Esophagus (tissue), 2 donors: ENCODE data around the gene PHACTR2. TPM values are rescaled to one million over a fixed set of nuclear protein-coding genes. Genes with fewer than 3 reads are reported as not detected.

Experiments
- H3K27ac ChIP-seq, 2 donors: one replicate each; pipeline ENCODE4 v1.5.1; 2013; ENCODE audit warnings: low read depth in 2 of 2, mild to moderate bottlenecking in 2 of 2, inconsistent platforms in 1 of 2, low read length in 1 of 2, moderate library complexity in 1 of 2
- H3K27me3 ChIP-seq, 2 donors: one replicate each; pipeline ENCODE4 v1.6.1; 2013; ENCODE audit warnings: low read length in 2 of 2, control low read depth in 1 of 2, mild to moderate bottlenecking in 1 of 2; ENCODE audit not compliant: insufficient read depth in 2 of 2, control insufficient read depth in 1 of 2
- H3K36me3 ChIP-seq, 2 donors: one replicate each; pipeline ENCODE4 v1.6.1; 2013; ENCODE audit warnings: low read length in 1 of 2; ENCODE audit not compliant: control insufficient read depth in 2 of 2, insufficient read depth in 2 of 2
- H3K4me1 ChIP-seq, 2 donors: one replicate each; pipeline ENCODE4 v1.6.1; 2013; ENCODE audit warnings: low read length in 1 of 2; ENCODE audit not compliant: control insufficient read depth in 2 of 2, insufficient read depth in 2 of 2
- H3K4me3 ChIP-seq, 2 donors: one replicate each; pipeline ENCODE4 v1.5.1; 2013; ENCODE audit warnings: low read length in 2 of 2, mild to moderate bottlenecking in 2 of 2, low read depth in 1 of 2, moderate library complexity in 1 of 2
- H3K9me3 ChIP-seq, 2 donors: one replicate each; pipeline ENCODE4 v1.6.1; 2013; ENCODE audit warnings: mild to moderate bottlenecking in 2 of 2, low read depth in 1 of 2, low read length in 1 of 2, moderate library complexity in 1 of 2; ENCODE audit not compliant: control insufficient read depth in 2 of 2, insufficient read depth in 1 of 2
- WGBS, 2 donors: extraction: QIAGEN DNeasy Blood & Tissue Kit; methylation state at CpG; one replicate each; pipeline ENCODE4 v1.1.7; 2013; 5-methylcytosine and 5-hydroxymethylcytosine counted together
- polyA plus RNA-seq, 2 donors: library from polyadenylated mRNA; stranded (reverse); fragments of 200-250 nt; gene quantifications; one replicate each; pipeline ENCODE4 v1.2.3, GENCODE V29; 2013
- donor health status: healthy with polysubstance abuse.
- donor health status: Bipolar disorder and iron deficiency.

The PHACTR2 gene
- polyA plus RNA-seq, 2 donors: 12.3 to 13.2 TPM

DNA sequence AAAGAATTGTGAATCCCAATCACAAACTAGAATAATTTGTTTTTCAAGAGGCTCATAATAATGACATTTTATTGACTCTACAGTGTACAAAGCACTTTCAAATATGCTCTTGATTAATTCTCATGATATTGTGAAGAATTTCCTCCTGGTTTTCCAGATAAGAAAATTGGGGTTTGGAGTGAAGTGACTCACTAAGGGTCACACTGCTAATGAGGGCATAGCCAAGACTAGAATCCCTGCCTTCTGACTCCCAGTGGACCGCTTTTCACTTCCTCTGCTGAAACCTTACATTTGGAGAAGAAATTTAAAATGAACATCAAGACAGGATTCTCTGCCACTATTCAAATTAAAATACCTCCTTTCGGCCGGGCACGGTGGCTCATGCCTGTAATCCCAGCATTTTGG, 127.1 kb downstream of the PHACTR2 start:
- Histone ChIP-seq H3K4me1 (no peaks in the 10 kb centered on the region), H3K4me3 (no peak overlapping the region), H3K27me3 (no peaks in the 10 kb centered on the region), H3K27ac (no peak overlapping the region), H3K9me3 (no peaks in the 10 kb centered on the region), H3K36me3 (peaks cover 2 to 3% of the 10 kb centered on the region in 2 donors)
- WGBS, 2 donors: 73 to 76% methylated on average over 4 of the region's 4 CpGs

- H3K36me3 ChIP-seq: peaks cover 2 to 3% of the 10 kb centered on the region in 2 donors
- no peak overlapping the region for H3K27ac ChIP-seq
- H3K9me3 ChIP-seq: no peaks in the 10 kb centered on the region
- 85 to 89% methylated on average over 8 of the region's 8 CpGs for WGBS, 2 donors
- H3K4me1 ChIP-seq: no peaks in the 10 kb centered on the region
- no peaks in the 10 kb centered on the region for H3K27me3 ChIP-seq
- H3K4me3 ChIP-seq: no peak overlapping the region
Measured at GRCh38 chr6:143806282-143807102, 128.7 kb downstream of the PHACTR2 start.

DNA sequence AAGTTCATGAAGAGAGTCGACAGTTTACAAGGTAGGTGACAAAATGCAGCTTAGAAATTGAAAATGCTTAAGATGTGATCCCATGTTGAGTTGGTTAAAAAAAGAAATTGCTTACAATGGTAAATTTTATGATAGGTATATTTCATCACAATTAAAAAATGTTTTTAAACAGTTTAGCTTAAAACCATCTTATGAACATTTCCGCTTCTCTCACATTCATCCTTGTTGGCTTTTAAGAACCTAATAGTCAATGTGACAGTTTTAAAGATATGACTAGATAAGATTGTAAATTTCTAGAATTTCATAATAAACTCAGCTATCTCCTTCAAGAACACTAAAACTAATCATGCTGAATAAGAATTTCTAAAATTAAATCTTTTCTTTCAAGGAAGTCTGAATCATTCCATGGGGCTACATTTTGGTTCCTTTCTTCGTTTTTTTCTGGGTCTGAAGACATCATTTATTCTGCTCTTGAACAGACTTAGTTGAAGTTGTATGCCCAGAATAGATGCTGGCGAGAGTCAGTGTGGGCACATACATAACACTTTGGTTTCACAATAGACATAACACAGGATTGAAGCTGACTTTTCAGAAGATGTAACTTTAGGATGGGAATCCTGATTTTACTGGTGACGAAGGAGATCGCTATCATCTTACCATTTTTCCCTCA, 129.5 kb downstream of the PHACTR2 start:
- Histone ChIP-seq H3K9me3 (no peaks in the 10 kb centered on the region), H3K27ac (no peak overlapping the region), H3K27me3 (no peaks in the 10 kb centered on the region), H3K36me3 (peaks cover 2 to 3% of the 10 kb centered on the region in 2 donors), H3K4me1 (no peaks in the 10 kb centered on the region), H3K4me3 (no peak overlapping the region)
- 90 to 91% methylated on average over 6 of the region's 6 CpGs for WGBS, 2 donors

DNA sequence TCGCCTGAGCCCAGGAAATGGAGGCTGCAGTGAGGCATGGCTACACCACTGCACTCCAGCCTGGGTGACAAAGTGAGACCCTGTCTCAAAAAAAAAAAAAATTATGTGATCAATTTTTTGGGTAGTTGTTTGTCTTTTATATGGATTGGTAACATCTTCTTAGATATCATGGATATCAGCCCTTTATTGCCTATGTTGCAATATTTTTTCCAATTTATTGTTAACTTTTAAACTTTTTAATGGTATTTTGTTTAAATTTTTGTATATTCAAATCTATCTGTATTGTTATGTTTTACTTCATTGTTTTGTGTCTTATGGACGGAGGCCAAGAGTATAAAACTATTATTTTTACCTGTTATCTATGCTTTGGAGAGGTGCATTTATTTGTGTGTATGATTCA, 133.0 kb downstream of the PHACTR2 start:
- H3K4me1 ChIP-seq: no peaks in the 10 kb centered on the region
- H3K27ac ChIP-seq: no peak overlapping the region
- no peaks in the 10 kb centered on the region for H3K27me3 ChIP-seq
- H3K9me3 ChIP-seq: no peaks in the 10 kb centered on the region
- peaks cover 2 to 3% of the 10 kb centered on the region in 2 donors for H3K36me3 ChIP-seq
- H3K4me3 ChIP-seq: no peak overlapping the region
- WGBS, 2 donors: 92 to 100% methylated on average over 2 of the region's 2 CpGs

DNA sequence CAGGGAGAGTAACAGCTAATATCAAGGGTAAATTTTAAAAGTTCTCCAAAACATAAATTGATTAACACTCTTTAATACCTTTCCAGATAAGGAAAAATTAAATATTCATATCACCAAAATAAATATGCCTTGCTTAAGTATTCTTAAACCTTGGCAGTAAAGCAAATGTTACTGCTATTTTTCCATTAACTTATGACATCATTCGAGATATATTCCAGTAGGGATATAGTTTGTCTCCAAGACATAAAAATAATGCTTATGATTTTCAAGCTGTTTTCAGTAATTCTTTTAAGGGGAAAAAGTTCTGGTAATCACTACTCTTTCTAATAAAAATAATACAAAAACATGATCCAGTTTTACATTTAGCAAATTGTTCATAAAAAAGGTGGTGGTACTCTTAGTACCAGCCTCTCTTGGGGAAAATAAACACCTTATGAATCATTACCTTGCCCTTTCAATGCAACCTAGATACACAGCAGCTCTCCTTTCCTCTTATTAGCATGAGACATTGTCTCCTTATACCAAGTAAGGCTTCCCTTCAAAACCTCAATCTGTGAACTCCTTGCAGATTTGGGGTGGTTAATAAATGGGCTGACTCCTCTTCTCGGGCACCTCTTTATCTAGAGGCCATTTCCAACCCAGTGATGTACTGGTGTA, 133.9 kb downstream of the PHACTR2 start:
- H3K36me3 ChIP-seq: peaks cover 2 to 3% of the 10 kb centered on the region in 2 donors
- H3K27me3 ChIP-seq: no peaks in the 10 kb centered on the region
- H3K4me1 ChIP-seq: no peaks in the 10 kb centered on the region
- no peak overlapping the region for H3K27ac ChIP-seq
- 82 to 85% methylated on average over 2 of the region's 2 CpGs for WGBS, 2 donors
- no peak overlapping the region for H3K4me3 ChIP-seq
- H3K9me3 ChIP-seq: no peaks in the 10 kb centered on the region

- peaks cover 0 to 4% of the 10 kb centered on the region in 2 donors for H3K9me3 ChIP-seq
- no peak overlapping the region for H3K27ac ChIP-seq
- H3K4me3 ChIP-seq: no peak overlapping the region
- no peaks in the 10 kb centered on the region for H3K27me3 ChIP-seq
- no peaks in the 10 kb centered on the region for H3K4me1 ChIP-seq
- no peaks in the 10 kb centered on the region for H3K36me3 ChIP-seq
Measured at GRCh38 chr6:143817621-143818020, 139.9 kb downstream of the PHACTR2 start.

DNA sequence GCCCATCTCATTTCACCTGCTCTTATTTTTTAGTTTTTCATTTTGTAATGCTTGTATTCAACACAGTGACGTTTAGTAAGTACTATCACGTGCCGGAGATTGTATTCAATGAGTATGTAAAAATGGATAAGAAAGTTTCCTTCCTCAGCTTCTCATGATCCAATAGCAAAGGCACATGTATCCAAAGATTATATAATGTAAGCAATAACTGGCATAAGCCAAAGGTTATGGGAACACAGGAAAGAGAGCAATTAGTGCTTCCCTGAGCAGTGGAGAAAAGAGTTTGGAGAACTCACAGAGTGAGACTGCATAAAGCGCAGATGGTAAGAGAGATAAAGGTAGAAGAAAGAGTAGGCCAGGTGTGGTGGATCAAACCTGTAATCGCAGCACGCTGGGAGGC, 143.6 kb downstream of the PHACTR2 start:
- Histone ChIP-seq H3K27me3 (no peaks in the 10 kb centered on the region), H3K9me3 (peaks cover 0 to 4% of the 10 kb centered on the region in 2 donors), H3K4me3 (no peak overlapping the region), H3K27ac (no peak overlapping the region), H3K4me1 (no peaks in the 10 kb centered on the region), H3K36me3 (no peaks in the 10 kb centered on the region)
- 84 to 86% methylated on average over 6 of the region's 6 CpGs for WGBS, 2 donors

DNA sequence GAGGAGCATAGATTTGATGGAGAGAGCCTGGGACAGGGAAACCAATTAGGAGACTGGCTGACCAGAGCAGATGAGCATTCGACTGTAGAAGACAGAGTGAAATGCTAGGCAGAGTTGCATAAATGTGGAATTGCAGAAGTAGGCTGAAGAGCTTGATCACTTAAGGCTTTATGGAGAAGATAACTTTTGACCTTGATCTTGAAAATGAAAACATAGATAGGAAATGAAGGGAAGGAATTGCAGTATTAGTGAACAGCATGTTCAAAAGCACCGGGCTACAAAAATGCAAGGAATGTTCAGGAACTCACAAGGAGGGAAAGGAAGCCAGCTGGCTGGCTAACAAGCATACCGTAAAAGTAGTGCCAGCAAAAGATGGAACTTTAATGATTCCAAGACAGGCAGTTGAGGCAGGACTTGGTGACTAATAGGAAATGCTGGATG, 144.8 kb downstream of the PHACTR2 start:
- no peaks in the 10 kb centered on the region for H3K27me3 ChIP-seq
- H3K9me3 ChIP-seq: peaks cover 0 to 4% of the 10 kb centered on the region in 2 donors
- no peak overlapping the region for H3K27ac ChIP-seq
- no peak overlapping the region for H3K4me3 ChIP-seq
- WGBS, 2 donors: 44 to 51% methylated on average over 3 of the region's 3 CpGs
- no peaks in the 10 kb centered on the region for H3K4me1 ChIP-seq
- no peaks in the 10 kb centered on the region for H3K36me3 ChIP-seq

DNA sequence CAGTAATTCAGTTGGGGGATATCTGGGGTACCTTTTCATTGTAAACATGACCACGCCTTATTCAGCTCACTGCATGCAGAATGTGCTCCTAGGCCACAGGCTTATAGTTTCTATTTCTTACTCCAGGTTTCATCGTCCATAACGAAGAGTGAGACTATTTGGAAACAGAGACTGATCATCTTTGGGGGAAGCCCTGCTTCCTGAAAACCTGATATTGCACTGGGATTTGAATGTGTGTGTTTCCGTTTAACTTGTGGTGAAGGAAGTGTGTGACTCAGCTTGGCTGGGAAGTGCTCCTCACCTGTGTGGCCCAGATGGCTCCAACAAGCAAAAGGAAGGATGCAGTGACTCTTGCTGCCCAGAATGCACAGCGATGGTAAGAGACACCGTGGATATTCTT, 145.8 kb downstream of the PHACTR2 start:
- 79 to 87% methylated on average over 6 of the region's 6 CpGs for WGBS, 2 donors
- Histone ChIP-seq H3K27ac (no peak overlapping the region), H3K4me1 (no peaks in the 10 kb centered on the region), H3K4me3 (no peak overlapping the region), H3K27me3 (no peaks in the 10 kb centered on the region), H3K36me3 (peaks cover 0 to 3% of the 10 kb centered on the region in 2 donors), H3K9me3 (peaks cover 0 to 4% of the 10 kb centered on the region in 2 donors)
